OCI-LY3 (cell line): ENCODE data around the gene HMCN1.

Experiments used
- CTCF ChIP-seq: fragments of 200-600, 300-600 bp; sonication (generic); IDR thresholded peaks from 2 replicates; pipeline ENCODE4 v1.5.1; 2014; ENCODE audit warnings: antibody characterized with exemption, low read length, low read depth
- EZH2phosphoT487 ChIP-seq: fragments of 200-600 bp; shearing (Covaris generic); IDR thresholded peaks from 2 replicates; pipeline ENCODE4 v1.6.1; 2018; ENCODE audit warnings: antibody characterized with exemption, mixed run types, low read depth

DNA sequence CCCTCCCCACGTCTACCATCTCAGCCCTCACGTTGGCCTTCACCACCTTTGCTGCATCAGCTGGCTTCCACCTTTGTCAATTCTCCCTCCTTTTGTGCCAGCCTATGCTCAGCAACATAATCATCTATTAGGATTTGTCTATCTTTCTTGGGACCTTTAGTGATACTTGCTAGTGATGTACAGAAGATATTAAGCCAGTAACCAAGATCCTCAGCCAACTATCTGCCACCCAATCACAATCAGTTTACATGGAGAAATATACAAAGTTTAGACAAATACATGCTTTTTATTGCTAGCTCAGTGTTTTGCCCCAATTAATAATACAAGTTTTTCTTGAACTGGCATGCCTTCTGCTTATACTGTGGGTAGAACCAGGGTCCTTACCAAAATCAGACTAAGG, 468.6 kb downstream of the HMCN1 start:
- TF ChIP-seq CTCF, result no peak
- TF ChIP-seq EZH2phosphoT487, result no peak
